Endothelial cell of umbilical vein (primary cell): ENCODE data around the gene MERTK. TPM values are rescaled to one million over a fixed set of nuclear protein-coding genes. Genes with fewer than 3 reads are reported as not detected.

Source experiments
- BruUV-seq: library from RNA; stranded (reverse); fragments of 400-500 nt; replicated peaks from 2 replicates; lab custom pipeline; 2021; lab: Mats Ljungman, UMichigan
- CTCF ChIA-PET: fragments of 300-600, 350-600 bp; sonication (Branson Sonifier 250); formaldehyde crosslinking; loops from one replicate; lab custom pipeline; 2021; ENCODE audit warnings: antibody characterized with exemption, inconsistent platforms; lab: Charles Lee
- POLR2A ChIA-PET: fragments of 300-600, 350-600 bp; sonication (Branson Sonifier 250); formaldehyde crosslinking; loops from one replicate; lab custom pipeline; 2021; ENCODE audit warnings: antibody characterized with exemption, inconsistent platforms; lab: Charles Lee
- DNase-seq: peaks from one replicate; pipeline ENCODE4 v3.0.0-alpha.2; 2011; ENCODE audit warnings: low read depth, low spot score
- FAIRE-seq: peaks from 2 replicates; lab custom pipeline; 2011; peaks lifted over from hg19 to GRCh38; lab: Jason Lieb, UNC
- H2AFZ ChIP-seq: 2 replicates; pipeline ENCODE4 v1.6.0; 2012; ENCODE audit warnings: low read depth, low read length, control low read depth, inconsistent platforms
- H3K27ac ChIP-seq: 2 replicates; pipeline ENCODE4 v1.5.1; 2011; ENCODE audit warnings: low read depth, mild to moderate bottlenecking, control low read depth, low read length, moderate library complexity; ENCODE audit not compliant: insufficient read depth
- H3K27me3 ChIP-seq, 2 experiments: 2 replicates each; pipeline versions ENCODE4 v1.6.0 to v1.6.1; 2011; ENCODE audit warnings: low read length in 2 of 2, mixed read lengths in 1 of 2; ENCODE audit not compliant: control insufficient read depth in 2 of 2, insufficient read depth in 2 of 2
- H3K36me3 ChIP-seq, 2 experiments: 2 replicates in 1 of 2; 3 replicates in 1 of 2; pipeline ENCODE4 v1.5.1; 2011; ENCODE audit warnings: low read length in 2 of 2, mild to moderate bottlenecking in 1 of 2, moderate library complexity in 1 of 2; ENCODE audit not compliant: control insufficient read depth in 2 of 2, insufficient read depth in 2 of 2; ENCODE audit errors: extremely low read depth in 1 of 2
- H3K4me1 ChIP-seq: 3 replicates; pipeline ENCODE4 v1.5.1; 2011; ENCODE audit warnings: mild to moderate bottlenecking, low read length; ENCODE audit not compliant: control insufficient read depth, insufficient read depth; ENCODE audit errors: extremely low read depth
- H3K4me2 ChIP-seq: 2 replicates; pipeline ENCODE4 v1.6.1; 2011; ENCODE audit warnings: low read length, control low read depth, mixed read lengths; ENCODE audit not compliant: insufficient read depth
- H3K4me3 ChIP-seq, 3 experiments: fragments of 200-600 bp in 1 of 3; sonication (generic), shearing (Covaris generic) in 1 of 3; replicated peaks in 1 of 3; 2 replicates each; pipeline ENCODE4 v1.5.1; 2011 to 2016; ENCODE audit warnings: control low read depth in 3 of 3, low read length in 3 of 3, mild to moderate bottlenecking in 2 of 3, inconsistent platforms in 1 of 3, low read depth in 1 of 3, moderate library complexity in 1 of 3; ENCODE audit not compliant: insufficient read depth in 1 of 3
- H3K79me2 ChIP-seq: 2 replicates; pipeline ENCODE4 v1.6.0; 2012; ENCODE audit warnings: low read length, inconsistent platforms; ENCODE audit not compliant: control insufficient read depth, insufficient read depth
- H3K9ac ChIP-seq: replicated peaks from 2 replicates; pipeline ENCODE3; 2011; ENCODE audit warnings: low read length, control low read depth; ENCODE audit not compliant: insufficient read depth; ENCODE audit errors: extremely low read depth
- H3K9me1 ChIP-seq: replicated peaks from 3 replicates; pipeline ENCODE4 v1.6.0; 2011; ENCODE audit warnings: mild to moderate bottlenecking, low read length; ENCODE audit not compliant: control insufficient read depth, insufficient read depth; ENCODE audit errors: extremely low read depth
- H3K9me3 ChIP-seq: replicated peaks from 2 replicates; pipeline ENCODE4 v1.5.1; 2012; ENCODE audit warnings: low read length, inconsistent platforms; ENCODE audit not compliant: control insufficient read depth, insufficient read depth
- H4K20me1 ChIP-seq: replicated peaks from 2 replicates; pipeline ENCODE3; 2011; ENCODE audit warnings: mild to moderate bottlenecking, low read length; ENCODE audit not compliant: control insufficient read depth, insufficient read depth; ENCODE audit errors: extremely low read depth
- EZH2 ChIP-seq: IDR thresholded peaks from 2 replicates; pipeline ENCODE4 v1.6.1; 2012; ENCODE audit warnings: borderline replicate concordance, low read depth, mild to moderate bottlenecking, moderate library complexity, low read length, inconsistent platforms; ENCODE audit not compliant: severe bottlenecking
- FOS ChIP-seq: IDR thresholded peaks from 2 replicates; pipeline ENCODE4 v1.6.1; 2011; ENCODE audit warnings: mild to moderate bottlenecking, low read length, moderate library complexity, borderline replicate concordance; ENCODE audit not compliant: insufficient read depth
- GATA2 ChIP-seq: IDR thresholded peaks from 2 replicates; pipeline ENCODE4 v1.7.0; 2011; ENCODE audit warnings: low read depth, mild to moderate bottlenecking, moderate library complexity, mixed read lengths, low read length; ENCODE audit not compliant: insufficient read length, insufficient read depth
- JUN ChIP-seq: IDR thresholded peaks from 2 replicates; pipeline ENCODE4 v1.6.1; 2011; ENCODE audit warnings: borderline replicate concordance, low read depth; ENCODE audit not compliant: insufficient read length, insufficient read depth
- MYC ChIP-seq: IDR thresholded peaks from one replicate; pipeline ENCODE4 v1.6.1; 2011; ENCODE audit warnings: mild to moderate bottlenecking, low read depth, low read length
- POLR2A ChIP-seq: IDR thresholded peaks from 2 replicates; pipeline ENCODE4 v1.6.1; 2012; ENCODE audit warnings: low read depth, mild to moderate bottlenecking, control low read depth, low read length
- dilution Hi-C: fragments of 300-500 bp; cut with MboI; formaldehyde crosslinking; loops from one replicate; pipeline ENCODE4 v1.15.0; 2019; ENCODE audit warnings: low sequenced_read_pairs; ENCODE audit not compliant: extremely low pct_ligation_motif_present
- intact Hi-C: fragments of 100-400 bp; cut with micrococcal nuclease; formaldehyde crosslinking; loops from one replicate; pipeline ENCODE4 v1.10.0; 2022
- polyA plus RNA-seq, 4 experiments: library from polyadenylated mRNA; depleted of rRNA in 3 of 4; stranded (reverse) in 3 of 4; unstranded in 1 of 4; fragments of >200 nt; gene quantifications; 2 replicates each; pipeline versions ENCODE4 v1.2.1 to v1.2.3, GENCODE V29; 2011 to 2012; ENCODE audit warnings: missing spikeins in 1 of 4
- total RNA-seq: library from RNA; stranded (reverse); gene quantifications from 2 replicates; pipeline ENCODE4 v1.2.3, GENCODE V29; 2021
- TF ChIP-seq, protein P1 (sequence below), 2 donors: IDR thresholded peaks; 1 replicate in 1 of 2; 2 replicates in 1 of 2; pipeline ENCODE4 v1.5.1; 2011; ENCODE audit warnings: low read length in 2 of 2, mild to moderate bottlenecking in 2 of 2, moderate library complexity in 2 of 2, control low read depth in 1 of 2, inconsistent platforms in 1 of 2, low read depth in 1 of 2; ENCODE audit not compliant: insufficient read depth in 1 of 2; ENCODE audit errors: extremely low read depth in 1 of 2
- TF ChIP-seq, protein P2 (sequence below): IDR thresholded peaks from 2 replicates; pipeline ENCODE4 v1.6.1; 2011; ENCODE audit not compliant: insufficient read depth, insufficient read length

The MERTK gene
- total and polyA plus RNA-seq, 2 donors (not counting 3 experiments of a cell fraction or from before 2014, with no cell fraction given), result 37.3 to 39.6 TPM

GRCh38 chr2:111965062-111965461, 66.7 kb downstream of the MERTK start:
- intact Hi-C loops, result no loop called here
- ChIA-PET CTCF (interaction anchor here (0.9 to 2.8 kb wide), 6 partner anchors 9 to 75 kb away, joined by 3 to 13 read pairs (median 4); no protein-coding TSS in a partner anchor), POLR2A (interaction anchor here (0.7 kb wide), 1 partner anchor 9 kb away, joined by 5 read pairs; no protein-coding TSS in a partner anchor)
- DNase-seq (no peak), FAIRE-seq (no peak)
- no peaks in the 10 kb centered on the region for H3K9me1 ChIP-seq
- peaks cover 32% of the 10 kb centered on the region for H3K4me1 ChIP-seq
- H3K27me3 ChIP-seq, result no peaks in the 10 kb centered on the region
- peak overlapping the region; percentile 82 for H3K27ac ChIP-seq
- BruUV-seq, result no TSS peak
- H2AFZ ChIP-seq, result no peak overlapping the region
- H4K20me1 ChIP-seq, result no peaks in the 10 kb centered on the region
- peak overlapping the region; percentile 60 for H3K4me2 ChIP-seq
- peaks cover 2 to 12% of the 10 kb centered on the region in 2 experiments for H3K36me3 ChIP-seq
- no peaks in the 10 kb centered on the region for H3K79me2 ChIP-seq
- H3K4me3 ChIP-seq, result no peak overlapping the region
- H3K9me3 ChIP-seq, result no peaks in the 10 kb centered on the region
- no peak overlapping the region for H3K9ac ChIP-seq
- TF ChIP-seq JUN (no peak), FOS (no peak), MYC (no peak)
- TF ChIP-seq, protein P1, sequence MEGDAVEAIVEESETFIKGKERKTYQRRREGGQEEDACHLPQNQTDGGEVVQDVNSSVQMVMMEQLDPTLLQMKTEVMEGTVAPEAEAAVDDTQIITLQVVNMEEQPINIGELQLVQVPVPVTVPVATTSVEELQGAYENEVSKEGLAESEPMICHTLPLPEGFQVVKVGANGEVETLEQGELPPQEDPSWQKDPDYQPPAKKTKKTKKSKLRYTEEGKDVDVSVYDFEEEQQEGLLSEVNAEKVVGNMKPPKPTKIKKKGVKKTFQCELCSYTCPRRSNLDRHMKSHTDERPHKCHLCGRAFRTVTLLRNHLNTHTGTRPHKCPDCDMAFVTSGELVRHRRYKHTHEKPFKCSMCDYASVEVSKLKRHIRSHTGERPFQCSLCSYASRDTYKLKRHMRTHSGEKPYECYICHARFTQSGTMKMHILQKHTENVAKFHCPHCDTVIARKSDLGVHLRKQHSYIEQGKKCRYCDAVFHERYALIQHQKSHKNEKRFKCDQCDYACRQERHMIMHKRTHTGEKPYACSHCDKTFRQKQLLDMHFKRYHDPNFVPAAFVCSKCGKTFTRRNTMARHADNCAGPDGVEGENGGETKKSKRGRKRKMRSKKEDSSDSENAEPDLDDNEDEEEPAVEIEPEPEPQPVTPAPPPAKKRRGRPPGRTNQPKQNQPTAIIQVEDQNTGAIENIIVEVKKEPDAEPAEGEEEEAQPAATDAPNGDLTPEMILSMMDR (IDR thresholded peaks at IDR 0.05; ENCODE audit: extremely low read depth in 1 of 2, insufficient read depth in 1 of 2, low read depth in 1 of 2, low read length in 2 of 2), result no peak
- dilution Hi-C loops, result no loop called here

DNA sequence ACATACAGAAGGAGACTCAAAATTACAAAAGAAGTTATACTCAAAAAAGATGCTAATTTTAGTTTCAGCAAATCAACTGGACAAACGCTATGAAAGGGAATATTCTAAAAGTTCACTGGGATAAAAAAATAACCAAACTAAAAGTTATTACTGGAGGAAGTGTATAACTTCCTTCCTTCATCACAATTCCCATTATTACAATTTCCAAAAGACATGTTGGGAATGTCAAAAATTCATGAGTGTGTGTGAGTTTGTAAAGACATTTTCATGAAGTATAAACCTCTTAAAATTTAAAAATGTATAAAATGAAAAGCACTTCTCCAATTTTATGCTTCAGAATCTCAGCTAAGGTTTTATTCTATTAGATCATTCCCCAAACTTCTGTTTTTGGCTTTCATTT, 67.8 kb downstream of the MERTK start:
- intact Hi-C loops, result loop anchor here (1.0 to 2.0 kb wide), 3 partner anchors 9 to 65 kb away; no protein-coding TSS in a partner anchor
- Histone ChIP-seq H2AFZ (no peak overlapping the region), H3K79me2 (no peaks in the 10 kb centered on the region), H3K36me3 (peaks cover 2 to 12% of the 10 kb centered on the region in 2 experiments), H3K9me1 (no peaks in the 10 kb centered on the region), H3K9ac (peak overlapping the region; percentile 52), H3K4me1 (peaks cover 32% of the 10 kb centered on the region), H3K9me3 (no peaks in the 10 kb centered on the region), H3K4me2 (peak overlapping the region; percentile 60), H3K27ac (peak overlapping the region; percentile 82), H3K4me3 (no peak overlapping the region), H4K20me1 (no peaks in the 10 kb centered on the region), H3K27me3 (no peaks in the 10 kb centered on the region)
- ChIA-PET CTCF (interaction anchor here (1.3 to 2.8 kb wide), 6 partner anchors 9 to 66 kb away, joined by 3 to 13 read pairs (median 4); no protein-coding TSS in a partner anchor), POLR2A (interaction anchor here (0.5 kb wide), 1 partner anchor 63 kb away, joined by 9 read pairs; no protein-coding TSS in a partner anchor)
- TF ChIP-seq POLR2A, result no peak
- no peak for TF ChIP-seq GATA2
- peak; percentile 39 for TF ChIP-seq JUN
- TF ChIP-seq EZH2, result no peak
- TF ChIP-seq, protein P2, sequence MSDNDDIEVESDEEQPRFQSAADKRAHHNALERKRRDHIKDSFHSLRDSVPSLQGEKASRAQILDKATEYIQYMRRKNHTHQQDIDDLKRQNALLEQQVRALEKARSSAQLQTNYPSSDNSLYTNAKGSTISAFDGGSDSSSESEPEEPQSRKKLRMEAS, result no peak
- peak; percentile 91 for FAIRE-seq
- DNase-seq, result peak; percentile 58
- BruUV-seq, result no TSS peak
- dilution Hi-C loops, result no loop called here
